Activated CD8-positive, alpha-beta T cell treated with anti-CD3 and anti-CD28 coated beads, Interleukin-2, amount 10 ng/mL, durations not matched to agents 7 days and 5 days (primary cell): ENCODE results near the gene METRN. TPM values are rescaled to one million over a fixed set of nuclear protein-coding genes. Genes with fewer than 3 reads are reported as not detected.
"Not testable (repeated sequence)": the region's sequence is repeated elsewhere in the genome, so short reads cannot be mapped to it uniquely, and the experiment has no call there.

Source experiments
- ATAC-seq: fragments of 150-1000 bp; cut with Tn5 transposase; one replicate; pipeline ENCODE4 v1.10.0; 2021; ENCODE audit warnings: moderate library complexity
- CTCF ChIA-PET: fragments of 350-600 bp; sonication (Branson Sonifier 250); formaldehyde crosslinking; loops from one replicate; lab custom pipeline; 2021; ENCODE audit warnings: antibody characterized with exemption; lab: Charles Lee
- POLR2A ChIA-PET: fragments of 350-600 bp; sonication (Branson Sonifier 250); formaldehyde crosslinking; loops from one replicate; lab custom pipeline; 2021; ENCODE audit warnings: antibody characterized with exemption; lab: Charles Lee
- DNase-seq: peaks from one replicate; pipeline ENCODE4 v3.0.0-alpha.2; 2020
- H3K27ac Mint-ChIP-seq: one replicate; pipeline ENCODE4 v1.8.0; 2021; ENCODE audit warnings: mild to moderate bottlenecking, mixed read lengths
- H3K27me3 Mint-ChIP-seq: one replicate; pipeline ENCODE4 v1.8.0; 2021; ENCODE audit warnings: low read depth, mixed read lengths
- H3K36me3 Mint-ChIP-seq: one replicate; pipeline ENCODE4 v1.8.0; 2021; ENCODE audit warnings: low read depth, mixed read lengths
- H3K4me1 Mint-ChIP-seq: one replicate; pipeline ENCODE4 v1.8.0; 2021; ENCODE audit warnings: low read depth, mixed read lengths
- H3K4me3 Mint-ChIP-seq: one replicate; pipeline ENCODE4 v1.8.0; 2021; ENCODE audit warnings: mild to moderate bottlenecking, mixed read lengths
- H3K9me3 Mint-ChIP-seq: one replicate; pipeline ENCODE4 v1.8.0; 2022; ENCODE audit warnings: mixed read lengths; ENCODE audit not compliant: insufficient read depth
- total RNA-seq, 2 experiments: library from RNA; stranded (reverse); gene quantifications; one replicate each; pipeline ENCODE4 v1.2.3, GENCODE V29; 2021

The METRN gene
- total RNA-seq, 2 experiments from 2014 or later, result 8.1 to 10.6 TPM

- Mint-ChIP-seq H3K4me1 (peaks cover 33% of the 10 kb centered on the region), H3K4me3 (no peak overlapping the region), H3K27me3 (no peaks in the 10 kb centered on the region), H3K36me3 (peaks cover 23% of the 10 kb centered on the region), H3K27ac (no peak overlapping the region), H3K9me3 (no peaks in the 10 kb centered on the region)
- POLR2A ChIA-PET, result no interaction called here
- DNase-seq, result no peak
- CTCF ChIA-PET, result interaction anchor here (0.9 to 1.6 kb wide), 3 partner anchors 9 to 25 kb away, joined by 3 to 6 read pairs (median 3); no protein-coding TSS in a partner anchor
- ATAC-seq, result no peak
These were observed 20.3 kb downstream of the METRN start for GRCh38 chr16:734981-735881.

- Mint-ChIP-seq H3K36me3 (peaks cover 23% of the 10 kb centered on the region), H3K27ac (no peak overlapping the region), H3K4me3 (no peak overlapping the region), H3K9me3 (no peaks in the 10 kb centered on the region), H3K4me1 (peaks cover 33% of the 10 kb centered on the region), H3K27me3 (no peaks in the 10 kb centered on the region)
- POLR2A ChIA-PET, result no interaction called here
- CTCF ChIA-PET, result interaction anchor here (0.9 to 1.6 kb wide), 3 partner anchors 10 to 26 kb away, joined by 3 to 6 read pairs (median 3); no protein-coding TSS in a partner anchor
- no peak for DNase-seq
- no peak for ATAC-seq
These were observed 21.1 kb downstream of the METRN start for GRCh38 chr16:735982-736453.

GRCh38 chr16:736936-737481 lies 22.1 kb downstream of the METRN start:
- POLR2A ChIA-PET, result no interaction called here
- CTCF ChIA-PET, result interaction anchor here (1.3 kb wide), 2 partner anchors 11 to 17 kb away, joined by 3 to 4 read pairs; partner anchors contain the start of gene CCDC78
- H3K4me3 Mint-ChIP-seq, result no peak overlapping the region
- peaks cover 36% of the 10 kb centered on the region for H3K4me1 Mint-ChIP-seq
- no peak for DNase-seq
- H3K27ac Mint-ChIP-seq, result no peak overlapping the region
- H3K36me3 Mint-ChIP-seq, result peaks cover 23% of the 10 kb centered on the region
- no peaks in the 10 kb centered on the region for H3K27me3 Mint-ChIP-seq
- H3K9me3 Mint-ChIP-seq, result no peaks in the 10 kb centered on the region
- ATAC-seq, result no peak

GRCh38 chr16:739560-740458 lies 24.9 kb downstream of the METRN start:
- DNase-seq (no peak), ATAC-seq (peak; percentile 1)
- CTCF ChIA-PET, result interaction anchor here (0.6 to 3.2 kb wide), 9 partner anchors 8 to 71 kb away, joined by 3 to 16 read pairs (median 4); partner anchors contain the start of gene ANTKMT
- Mint-ChIP-seq H3K27ac (peak overlapping the region; percentile 71), H3K9me3 (no peaks in the 10 kb centered on the region), H3K4me1 (peaks cover 36% of the 10 kb centered on the region), H3K36me3 (peaks cover 19% of the 10 kb centered on the region), H3K27me3 (no peaks in the 10 kb centered on the region), H3K4me3 (peak overlapping the region; percentile 85)
- POLR2A ChIA-PET, result interaction anchor here (1.5 kb wide), 1 partner anchor 10 kb away, joined by 3 read pairs; no protein-coding TSS in a partner anchor

- no peaks in the 10 kb centered on the region for H3K9me3 Mint-ChIP-seq
- peak overlapping the region; percentile 71 for H3K27ac Mint-ChIP-seq
- CTCF ChIA-PET, result interaction anchor here (0.6 to 3.2 kb wide), 10 partner anchors 8 to 72 kb away, joined by 3 to 16 read pairs (median 4); partner anchors contain the start of gene ANTKMT
- H3K4me3 Mint-ChIP-seq, result peak overlapping the region; percentile 85
- peak; percentile 36 for ATAC-seq
- no peak for DNase-seq
- no peaks in the 10 kb centered on the region for H3K27me3 Mint-ChIP-seq
- H3K36me3 Mint-ChIP-seq, result peaks cover 15% of the 10 kb centered on the region
- peaks cover 32% of the 10 kb centered on the region for H3K4me1 Mint-ChIP-seq
- POLR2A ChIA-PET, result interaction anchor here (1.5 kb wide), 1 partner anchor 10 kb away, joined by 3 read pairs; no protein-coding TSS in a partner anchor
These were observed 25.5 kb downstream of the METRN start for GRCh38 chr16:740459-740763.

GRCh38 chr16:740764-741505 lies 26.0 kb downstream of the METRN start, which contains the start of gene CIAO3:
Gene CIAO3, minus strand, starts transcription at chr16:740997. Its CDS starts 12 bp downstream, at chr16:740985.
- peaks cover 29% of the 10 kb centered on the region for H3K4me1 Mint-ChIP-seq
- H3K4me3 Mint-ChIP-seq, result peak within 1 kb of the TSS; percentile 85
- CTCF ChIA-PET, result interaction anchor here (0.6 to 3.2 kb wide), 10 partner anchors 9 to 72 kb away, joined by 3 to 16 read pairs (median 4); partner anchors contain the start of gene ANTKMT
- H3K27me3 Mint-ChIP-seq, result no peaks in the 10 kb centered on the region
- POLR2A ChIA-PET, result interaction anchor here (1.5 kb wide), 1 partner anchor 11 kb away, joined by 3 read pairs; no protein-coding TSS in a partner anchor
- H3K9me3 Mint-ChIP-seq, result no peaks in the 10 kb centered on the region
- peak within 1 kb of the TSS; percentile 71 for H3K27ac Mint-ChIP-seq
- DNase-seq, result peak; percentile 93
- H3K36me3 Mint-ChIP-seq, result peaks cover 12% of the 10 kb centered on the region
- ATAC-seq, result peak; percentile 95

GRCh38 chr16:741986-742629 lies 27.2 kb downstream of the METRN start:
- Mint-ChIP-seq H3K4me3 (peak overlapping the region; percentile 76), H3K27me3 (no peaks in the 10 kb centered on the region), H3K4me1 (peaks cover 24% of the 10 kb centered on the region), H3K9me3 (no peaks in the 10 kb centered on the region), H3K27ac (no peak overlapping the region), H3K36me3 (peaks cover 9% of the 10 kb centered on the region)
- ATAC-seq (no peak), DNase-seq (no peak)
- CTCF ChIA-PET, result interaction anchor here (1.0 to 3.2 kb wide), 7 partner anchors 9 to 44 kb away, joined by 3 to 16 read pairs (median 9); partner anchors contain the start of gene ANTKMT
- POLR2A ChIA-PET, result no interaction called here

- not testable (repeated sequence) for H3K27me3 Mint-ChIP-seq, H3K36me3 Mint-ChIP-seq
- CTCF ChIA-PET, result interaction anchor here (1.0 to 3.2 kb wide), 5 partner anchors 8 to 43 kb away, joined by 3 to 15 read pairs (median 3); no protein-coding TSS in a partner anchor
These were observed 28.0 kb downstream of the METRN start for GRCh38 chr16:742894-743293.

GRCh38 chr16:743794-744500 lies 29.0 kb downstream of the METRN start:
- H3K27ac Mint-ChIP-seq, result no peak overlapping the region
- H3K4me1 Mint-ChIP-seq, result peaks cover 14% of the 10 kb centered on the region
- DNase-seq (no peak), ATAC-seq (no peak)
- H3K4me3 Mint-ChIP-seq, result no peak overlapping the region
- no peaks in the 10 kb centered on the region for H3K9me3 Mint-ChIP-seq
- no peaks in the 10 kb centered on the region for H3K27me3 Mint-ChIP-seq
- CTCF ChIA-PET, result interaction anchor here (0.6 to 1.8 kb wide), 4 partner anchors 13 to 28 kb away, joined by 3 to 5 read pairs (median 3); no protein-coding TSS in a partner anchor
- peaks cover 4% of the 10 kb centered on the region for H3K36me3 Mint-ChIP-seq
- POLR2A ChIA-PET, result no interaction called here

More at GRCh38 chr16:742894-743293, 28.0 kb downstream of the METRN start:
- DNase-seq, H3K27ac Mint-ChIP-seq, H3K4me3 Mint-ChIP-seq, H3K9me3 Mint-ChIP-seq, POLR2A ChIA-PET, ATAC-seq: not testable (repeated sequence)
- peaks cover 19% of the 10 kb centered on the region for H3K4me1 Mint-ChIP-seq
